GM12878 (cell line): ENCODE results near the gene TRIM39. TPM values are rescaled to one million over a fixed set of nuclear protein-coding genes. Genes with fewer than 3 reads are reported as not detected.

Experiments
- ATAC-seq: fragments of 200-7000 bp; cut with Tn5 transposase; 3 replicates; pipeline ENCODE4 v1.9.1; 2020; ENCODE audit warnings: mild to moderate bottlenecking, moderate library complexity
- BruUV-seq: library from RNA; stranded (reverse); fragments of 400-500 nt; replicated peaks from 2 replicates; lab custom pipeline; 2021; lab: Mats Ljungman, UMichigan
- CTCF ChIA-PET: fragments of 300-600 bp; sonication (Branson Sonifier 250); formaldehyde crosslinking; extraction: SDS; loops from one replicate; lab custom pipeline; 2021; ENCODE audit warnings: inconsistent platforms; lab: Yijun Ruan, JAX
- POLR2A ChIA-PET: fragments of 350-600 bp; formaldehyde crosslinking; extraction: SDS; loops from one replicate; lab custom pipeline; 2021; ENCODE audit warnings: inconsistent platforms; lab: Charles Lee
- RAD21 ChIA-PET: fragments of 300-600 bp; sonication (Branson Sonifier 250); formaldehyde crosslinking; loops from one replicate; lab custom pipeline; 2023; ENCODE audit warnings: antibody characterized with exemption; ENCODE audit not compliant: unreplicated experiment; lab: Charles Lee
- SMC1A ChIA-PET: fragments of 300-600 bp; sonication (Branson Sonifier 250); formaldehyde crosslinking; loops from one replicate; lab custom pipeline; 2023; ENCODE audit not compliant: unreplicated experiment, uncharacterized antibody; lab: Charles Lee
- DNase-seq: peaks from one replicate; pipeline ENCODE4 v3.0.0-alpha.2; 2011; ENCODE audit warnings: low read depth, low spot score
- FAIRE-seq: peaks from 3 replicates; lab custom pipeline; 2011; peaks lifted over from hg19 to GRCh38; lab: Jason Lieb, UNC
- H2AFZ ChIP-seq: 2 replicates; pipeline ENCODE4 v1.6.0; 2011; ENCODE audit warnings: low read depth, low read length, control low read depth; ENCODE audit not compliant: control insufficient read depth
- H3K27ac ChIP-seq: 2 replicates; pipeline ENCODE4 v1.5.1; 2011; ENCODE audit warnings: control low read depth; ENCODE audit not compliant: control insufficient read depth, insufficient read depth
- H3K27me3 ChIP-seq, 2 experiments: replicated peaks in 1 of 2; 2 replicates each; pipeline versions ENCODE4 v1.6.0 to v1.6.1; 2011; ENCODE audit warnings: low read length in 1 of 2; ENCODE audit not compliant: control insufficient read depth in 2 of 2, insufficient read depth in 2 of 2
- H3K36me3 ChIP-seq, 2 experiments: 2 replicates each; pipeline ENCODE4 v1.5.1; 2011; ENCODE audit warnings: low read length in 1 of 2; ENCODE audit not compliant: control insufficient read depth in 2 of 2, insufficient read depth in 2 of 2
- H3K4me1 ChIP-seq: 2 replicates; pipeline ENCODE4 v1.6.1; 2011; ENCODE audit warnings: mild to moderate bottlenecking, low read length, moderate library complexity, mixed read lengths; ENCODE audit not compliant: control insufficient read depth, insufficient read depth
- H3K4me2 ChIP-seq: 2 replicates; pipeline ENCODE4 v1.6.0; 2011; ENCODE audit warnings: control low read depth; ENCODE audit not compliant: control insufficient read depth, insufficient read depth
- H3K4me3 ChIP-seq: fragments of 200-600 bp; sonication (generic); 2 replicates; pipeline ENCODE4 v1.5.1; 2016
- H3K79me2 ChIP-seq: 2 replicates; pipeline ENCODE4 v1.6.0; 2011; ENCODE audit warnings: low read length; ENCODE audit not compliant: control insufficient read depth, insufficient read depth
- H3K9ac ChIP-seq: 2 replicates; pipeline ENCODE4 v1.8.0; 2011; ENCODE audit warnings: low read length, control low read depth, mixed read lengths; ENCODE audit not compliant: control insufficient read depth, insufficient read depth
- H3K9me3 ChIP-seq: replicated peaks from 3 replicates; pipeline ENCODE4 v1.5.1; 2011; ENCODE audit warnings: mild to moderate bottlenecking, low read length; ENCODE audit not compliant: control insufficient read depth, insufficient read depth
- H4K20me1 ChIP-seq: 2 replicates; pipeline ENCODE4 v1.6.0; 2011; ENCODE audit not compliant: control insufficient read depth, insufficient read depth
- CBX3 ChIP-seq: fragments of 200-600 bp; sonication (generic); IDR thresholded peaks from 2 replicates; pipeline ENCODE4 v1.6.1; 2016; ENCODE audit warnings: low read depth, borderline replicate concordance
- CREM ChIP-seq: IDR thresholded peaks from 2 replicates; pipeline ENCODE4 v1.6.1; 2014; ENCODE audit warnings: antibody characterized with exemption, low read depth
- FOXM1 ChIP-seq: IDR thresholded peaks from 2 replicates; pipeline ENCODE4 v1.6.1; 2012; ENCODE audit warnings: low read depth, mild to moderate bottlenecking, inconsistent platforms, low read length, moderate library complexity
- POLR2A ChIP-seq: IDR thresholded peaks from 2 replicates; pipeline ENCODE4 v1.6.1; 2011; ENCODE audit warnings: low read depth, mild to moderate bottlenecking, low read length
- TAF1 ChIP-seq: IDR thresholded peaks from 2 replicates; pipeline ENCODE4 v1.6.1; 2011; ENCODE audit warnings: mild to moderate bottlenecking, low read depth, low read length, borderline replicate concordance
- TCF12 ChIP-seq: IDR thresholded peaks from 2 replicates; pipeline ENCODE4 v1.6.1; 2011; ENCODE audit warnings: low read depth, mild to moderate bottlenecking, low read length
- WRNIP1 ChIP-seq: IDR thresholded peaks from 2 replicates; pipeline ENCODE4 v1.6.1; 2011; ENCODE audit warnings: low read depth, low read length, improper control_type of control experiment, borderline replicate concordance
- YBX1 ChIP-seq: fragments of 450-650 bp; IDR thresholded peaks from 2 replicates; pipeline ENCODE4 v1.6.1; 2016; ENCODE audit warnings: antibody characterized with exemption
- WGBS: methylation state at CpG from one replicate; pipeline ENCODE4 v1.1.6; 2016; ENCODE audit warnings: low lambda C conversion rate; ENCODE audit not compliant: insufficient replicate concordance, insufficient coverage; ENCODE audit errors: missing lambda C conversion rate; 5-methylcytosine and 5-hydroxymethylcytosine counted together
- in situ Hi-C: fragments of 300-500 bp; cut with MboI; formaldehyde crosslinking; loops from 9 replicates; pipeline ENCODE4 v1.14.3; 2018; ENCODE audit warnings: mixed read lengths
- intact Hi-C: fragments of 100-400 bp; cut with micrococcal nuclease; formaldehyde crosslinking; loops from one replicate; pipeline ENCODE4 v1.14.2; 2022; ENCODE audit not compliant: unreplicated experiment
- polyA plus RNA-seq, 11 experiments: library from polyadenylated mRNA; depleted of rRNA in 4 of 11; unstranded in 6 of 11; stranded (reverse) in 5 of 11; fragments of >200 nt; fragmentation: Nextera tagmentation in 4 of 11; fragmentation: Illumina TruSeq in 1 of 11; extraction: Ambion mirVana in 4 of 11; extraction: Trizol in 1 of 11; gene quantifications; 1 replicate in 1 of 11; 2 replicates in 10 of 11; pipeline versions ENCODE4 v1.2.1 to v1.2.3, GENCODE V29; 2011 to 2016; ENCODE audit warnings: inconsistent platforms in 2 of 11, missing spikeins in 2 of 11, low read depth in 1 of 11
- total RNA-seq, 4 experiments: library from RNA; depleted of rRNA in 3 of 4; stranded (reverse); fragments of >200 nt in 3 of 4; fragmentation: Illumina TruSeq in 1 of 4; extraction: Trizol in 1 of 4; gene quantifications; 2 replicates each; pipeline versions ENCODE4 v1.2.1 to v1.2.3, GENCODE V29; 2013 to 2021
- TF ChIP-seq, protein P1 (sequence below): fragments of 450-650 bp; IDR thresholded peaks from 2 replicates; pipeline ENCODE4 v1.6.1; 2017; ENCODE audit warnings: antibody characterized with exemption, mild to moderate bottlenecking, moderate library complexity
- TF ChIP-seq, protein P2 (sequence below): fragments of 450-650 bp; IDR thresholded peaks from 2 replicates; pipeline ENCODE4 v1.6.1; 2017; ENCODE audit warnings: borderline replicate concordance

Gene TRIM39
- total and polyA plus RNA-seq, 10 of the 15 experiments (the other 5 are each of a cell fraction or from before 2014, with no cell fraction given): 3.0 to 11.9 (median 8.8) TPM

- no peak overlapping the region for H3K27ac ChIP-seq
- no peak for TF ChIP-seq CREM
- TF ChIP-seq, protein P1, sequence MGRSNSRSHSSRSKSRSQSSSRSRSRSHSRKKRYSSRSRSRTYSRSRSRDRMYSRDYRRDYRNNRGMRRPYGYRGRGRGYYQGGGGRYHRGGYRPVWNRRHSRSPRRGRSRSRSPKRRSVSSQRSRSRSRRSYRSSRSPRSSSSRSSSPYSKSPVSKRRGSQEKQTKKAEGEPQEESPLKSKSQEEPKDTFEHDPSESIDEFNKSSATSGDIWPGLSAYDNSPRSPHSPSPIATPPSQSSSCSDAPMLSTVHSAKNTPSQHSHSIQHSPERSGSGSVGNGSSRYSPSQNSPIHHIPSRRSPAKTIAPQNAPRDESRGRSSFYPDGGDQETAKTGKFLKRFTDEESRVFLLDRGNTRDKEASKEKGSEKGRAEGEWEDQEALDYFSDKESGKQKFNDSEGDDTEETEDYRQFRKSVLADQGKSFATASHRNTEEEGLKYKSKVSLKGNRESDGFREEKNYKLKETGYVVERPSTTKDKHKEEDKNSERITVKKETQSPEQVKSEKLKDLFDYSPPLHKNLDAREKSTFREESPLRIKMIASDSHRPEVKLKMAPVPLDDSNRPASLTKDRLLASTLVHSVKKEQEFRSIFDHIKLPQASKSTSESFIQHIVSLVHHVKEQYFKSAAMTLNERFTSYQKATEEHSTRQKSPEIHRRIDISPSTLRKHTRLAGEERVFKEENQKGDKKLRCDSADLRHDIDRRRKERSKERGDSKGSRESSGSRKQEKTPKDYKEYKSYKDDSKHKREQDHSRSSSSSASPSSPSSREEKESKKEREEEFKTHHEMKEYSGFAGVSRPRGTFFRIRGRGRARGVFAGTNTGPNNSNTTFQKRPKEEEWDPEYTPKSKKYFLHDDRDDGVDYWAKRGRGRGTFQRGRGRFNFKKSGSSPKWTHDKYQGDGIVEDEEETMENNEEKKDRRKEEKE: no peak
- TF ChIP-seq POLR2A: no peak
- TF ChIP-seq TCF12: no peak
- no peak for TF ChIP-seq YBX1
- TF ChIP-seq, protein P2, sequence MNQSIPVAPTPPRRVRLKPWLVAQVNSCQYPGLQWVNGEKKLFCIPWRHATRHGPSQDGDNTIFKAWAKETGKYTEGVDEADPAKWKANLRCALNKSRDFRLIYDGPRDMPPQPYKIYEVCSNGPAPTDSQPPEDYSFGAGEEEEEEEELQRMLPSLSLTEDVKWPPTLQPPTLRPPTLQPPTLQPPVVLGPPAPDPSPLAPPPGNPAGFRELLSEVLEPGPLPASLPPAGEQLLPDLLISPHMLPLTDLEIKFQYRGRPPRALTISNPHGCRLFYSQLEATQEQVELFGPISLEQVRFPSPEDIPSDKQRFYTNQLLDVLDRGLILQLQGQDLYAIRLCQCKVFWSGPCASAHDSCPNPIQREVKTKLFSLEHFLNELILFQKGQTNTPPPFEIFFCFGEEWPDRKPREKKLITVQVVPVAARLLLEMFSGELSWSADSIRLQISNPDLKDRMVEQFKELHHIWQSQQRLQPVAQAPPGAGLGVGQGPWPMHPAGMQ: no peak
- TF ChIP-seq FOXM1: no peak
- no peak for TF ChIP-seq WRNIP1
- no peak for TF ChIP-seq CBX3
- TF ChIP-seq TAF1: no peak
- no peaks in the 10 kb centered on the region for H3K27me3 ChIP-seq
- ChIA-PET SMC1A (interaction anchor here (1.4 kb wide), 1 partner anchor 10 kb away, joined by 4 read pairs; no protein-coding TSS in a partner anchor), RAD21 (no interaction called here), POLR2A (no interaction called here), CTCF (interaction anchor here (0.6 kb wide), 1 partner anchor 708 kb away, joined by 3 read pairs; no protein-coding TSS in a partner anchor)
- H3K4me1 ChIP-seq: no peaks in the 10 kb centered on the region
- no peak for FAIRE-seq
- no peaks in the 10 kb centered on the region; the same call in 1 of the 2 replicates for H4K20me1 ChIP-seq
- no TSS peak for BruUV-seq
- no peak overlapping the region for H3K4me2 ChIP-seq
- H3K79me2 ChIP-seq: peaks cover 4% of the 10 kb centered on the region
- H2AFZ ChIP-seq: no peak overlapping the region
- no peak overlapping the region for H3K4me3 ChIP-seq
- in situ Hi-C loops (no loop called here), intact Hi-C loops (no loop called here)
- ATAC-seq: no peak
- H3K9me3 ChIP-seq: no peaks in the 10 kb centered on the region; the same call in 2 of the 3 replicates
- H3K9ac ChIP-seq: no peak overlapping the region
- 100% methylated on average over 2 of the region's 2 CpGs for WGBS
- no peak for DNase-seq
- peaks cover 5 to 18% of the 10 kb centered on the region in 2 experiments; a peak in 3 of 4 replicates for H3K36me3 ChIP-seq
These were observed 22.7 kb upstream of the TRIM39 start for GRCh38 chr6:30304002-30304401.
